Astrocyte of the cerebellum (primary cell): Measurements from ENCODE around the gene DUSP8.

Experiments used
- DNase-seq: peaks from one replicate; pipeline ENCODE4 v3.0.0-alpha.2; 2011; ENCODE audit warnings: low read depth
- H3K4me3 ChIP-seq: 2 replicates; pipeline ENCODE4 v1.5.1; 2011; ENCODE audit warnings: mild to moderate bottlenecking, low read depth, low read length, moderate library complexity
- CTCF ChIP-seq: IDR thresholded peaks from 2 replicates; pipeline ENCODE4 v1.5.1; 2012; ENCODE audit warnings: low read length, low read depth, moderate library complexity, mild to moderate bottlenecking; ENCODE audit errors: missing control alignments
- in situ Hi-C: cut with HindIII; loops from 2 replicates; pipeline ENCODE4 v1.10.0; 2017; ENCODE audit warnings: low sequenced_read_pairs

DUSP8 gene

GRCh38 chr11:1508491-1508891 lies 63.6 kb downstream of the DUSP8 start:
- TF ChIP-seq CTCF, result no peak
- H3K4me3 ChIP-seq, result no peak overlapping the region
- in situ Hi-C loops, result no loop called here
- no peak for DNase-seq

- no peak overlapping the region for H3K4me3 ChIP-seq
- no peak for DNase-seq
- in situ Hi-C loops, result no loop called here
- TF ChIP-seq CTCF, result no peak
These were observed 64.5 kb downstream of the DUSP8 start for GRCh38 chr11:1507381-1508140.

GRCh38 chr11:1506981-1507380 lies 65.1 kb downstream of the DUSP8 start:
- no peak for TF ChIP-seq CTCF
- in situ Hi-C loops, result no loop called here
- no peak overlapping the region for H3K4me3 ChIP-seq
- DNase-seq, result no peak

- TF ChIP-seq CTCF, result no peak
- DNase-seq, result no peak
- in situ Hi-C loops, result no loop called here
- H3K4me3 ChIP-seq, result no peak overlapping the region
These were observed 66.6 kb downstream of the DUSP8 start for GRCh38 chr11:1505480-1505879.

- in situ Hi-C loops, result no loop called here
- TF ChIP-seq CTCF, result no peak
- DNase-seq, result no peak
- no peak overlapping the region for H3K4me3 ChIP-seq
These were observed 67.3 kb downstream of the DUSP8 start for GRCh38 chr11:1504581-1505290.

GRCh38 chr11:1504138-1504537 lies 67.9 kb downstream of the DUSP8 start:
- H3K4me3 ChIP-seq, result no peak overlapping the region
- no peak for DNase-seq
- TF ChIP-seq CTCF, result no peak
- in situ Hi-C loops, result no loop called here
